ENCODE results near the gene EMILIN2.
A peak's percentile ranks its signal among the peaks of the same experiment; 100 is the strongest.
"Not testable (repeated sequence)": the region's sequence is repeated elsewhere in the genome, so short reads cannot be mapped to it uniquely, and the experiment has no call there.

The EMILIN2 gene

GRCh38 chr18:2847317-2848246 lies 776 bp downstream of the EMILIN2 start:
- no peak for DNase-seq

- no peak for DNase-seq
These were observed 1.7 kb downstream of the EMILIN2 start for GRCh38 chr18:2848247-2849246.

- no peak for DNase-seq
These were observed 4.0 kb downstream of the EMILIN2 start for GRCh38 chr18:2850816-2851215.

- no peak for DNase-seq
These were observed 5.0 kb downstream of the EMILIN2 start for GRCh38 chr18:2851771-2852170.

GRCh38 chr18:2852460-2852859 lies 5.7 kb downstream of the EMILIN2 start:
- DNase-seq: not testable (repeated sequence)

- no peak for DNase-seq
These were observed 6.5 kb downstream of the EMILIN2 start for GRCh38 chr18:2853173-2853925.

GRCh38 chr18:2853926-2854664 lies 7.3 kb downstream of the EMILIN2 start:
- no peak for DNase-seq

GRCh38 chr18:2854875-2855274 lies 8.1 kb downstream of the EMILIN2 start:
- no peak for DNase-seq

GRCh38 chr18:2855560-2856350 lies 8.9 kb downstream of the EMILIN2 start:
- DNase-seq: no peak

- no peak for DNase-seq
These were observed 9.9 kb downstream of the EMILIN2 start for GRCh38 chr18:2856547-2857170.

- DNase-seq: no peak
These were observed 10.8 kb downstream of the EMILIN2 start for GRCh38 chr18:2857491-2858131.

- DNase-seq: not testable (repeated sequence)
These were observed 13.6 kb downstream of the EMILIN2 start for GRCh38 chr18:2860397-2860796.

- not testable (repeated sequence) for DNase-seq
These were observed 17.2 kb downstream of the EMILIN2 start for GRCh38 chr18:2863997-2864396.

- DNase-seq: not testable (repeated sequence)
These were observed 19.7 kb downstream of the EMILIN2 start for GRCh38 chr18:2866465-2866864.

GRCh38 chr18:2869207-2869606 lies 22.4 kb downstream of the EMILIN2 start:
- no peak for DNase-seq

GRCh38 chr18:2871111-2871720 lies 24.4 kb downstream of the EMILIN2 start:
- DNase-seq: no peak

GRCh38 chr18:2872095-2872494 lies 25.3 kb downstream of the EMILIN2 start:
- no peak for DNase-seq

- DNase-seq: no peak
These were observed 28.0 kb downstream of the EMILIN2 start for GRCh38 chr18:2874765-2875164.

- peak; percentile 91 for DNase-seq
These were observed 32.0 kb downstream of the EMILIN2 start for GRCh38 chr18:2878656-2879330.

Measured in NCI-H524 treated with DMSO at 0.1 percent for 48 hours (cell line).